ENCODE measurements around the gene CRYM.

GRCh38 chr16:21302898-21303528 lies 24.9 kb upstream of the CRYM start:
- TF ChIP-seq, protein P1, sequence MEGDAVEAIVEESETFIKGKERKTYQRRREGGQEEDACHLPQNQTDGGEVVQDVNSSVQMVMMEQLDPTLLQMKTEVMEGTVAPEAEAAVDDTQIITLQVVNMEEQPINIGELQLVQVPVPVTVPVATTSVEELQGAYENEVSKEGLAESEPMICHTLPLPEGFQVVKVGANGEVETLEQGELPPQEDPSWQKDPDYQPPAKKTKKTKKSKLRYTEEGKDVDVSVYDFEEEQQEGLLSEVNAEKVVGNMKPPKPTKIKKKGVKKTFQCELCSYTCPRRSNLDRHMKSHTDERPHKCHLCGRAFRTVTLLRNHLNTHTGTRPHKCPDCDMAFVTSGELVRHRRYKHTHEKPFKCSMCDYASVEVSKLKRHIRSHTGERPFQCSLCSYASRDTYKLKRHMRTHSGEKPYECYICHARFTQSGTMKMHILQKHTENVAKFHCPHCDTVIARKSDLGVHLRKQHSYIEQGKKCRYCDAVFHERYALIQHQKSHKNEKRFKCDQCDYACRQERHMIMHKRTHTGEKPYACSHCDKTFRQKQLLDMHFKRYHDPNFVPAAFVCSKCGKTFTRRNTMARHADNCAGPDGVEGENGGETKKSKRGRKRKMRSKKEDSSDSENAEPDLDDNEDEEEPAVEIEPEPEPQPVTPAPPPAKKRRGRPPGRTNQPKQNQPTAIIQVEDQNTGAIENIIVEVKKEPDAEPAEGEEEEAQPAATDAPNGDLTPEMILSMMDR (conservative IDR thresholded peaks at IDR 0.05 in 1 of 2, IDR thresholded peaks at IDR 0.05 in 1 of 2; ENCODE audit: low read depth in 1 of 2, low read length in 2 of 2) = no peak
- TF ChIP-seq EZH2 (IDR thresholded peaks at IDR 0.05; ENCODE audit: low read length, missing control alignments) = no peak
